Hepatocyte (in vitro differentiated cells): ENCODE measurements around the gene ENPP1. TPM values are rescaled to one million over a fixed set of nuclear protein-coding genes. Genes with fewer than 3 reads are reported as not detected.

Source experiments
- DNase-seq: peaks from one replicate; pipeline ENCODE4 v3.0.0-alpha.2; 2016; ENCODE audit warnings: low spot score
- H2AFZ ChIP-seq: fragments of 200-600 bp; sonication (generic); 2 replicates; pipeline ENCODE4 v1.6.0; 2016; ENCODE audit warnings: antibody characterized with exemption, mild to moderate bottlenecking
- H3K27ac ChIP-seq: fragments of 200-600 bp; sonication (generic); 2 replicates; pipeline ENCODE4 v1.5.1; 2016; ENCODE audit warnings: mild to moderate bottlenecking
- H3K27me3 ChIP-seq: fragments of 200-600 bp; sonication (generic); 2 replicates; pipeline ENCODE4 v1.6.1; 2016
- H3K36me3 ChIP-seq: fragments of 200-600 bp; sonication (generic); replicated peaks from 2 replicates; pipeline ENCODE4 v1.5.1; 2016; ENCODE audit warnings: low read depth; ENCODE audit not compliant: insufficient read depth
- H3K4me1 ChIP-seq: fragments of 200-600 bp; sonication (generic); 2 replicates; pipeline ENCODE4 v1.5.1; 2016; ENCODE audit warnings: mild to moderate bottlenecking, moderate library complexity; ENCODE audit not compliant: insufficient read depth
- H3K4me2 ChIP-seq: fragments of 200-600 bp; sonication (generic); 2 replicates; pipeline ENCODE4 v1.6.0; 2016
- H3K4me3 ChIP-seq: fragments of 200-600 bp; sonication (generic); 2 replicates; pipeline ENCODE4 v1.5.1; 2016; ENCODE audit warnings: mild to moderate bottlenecking
- H3K79me2 ChIP-seq: fragments of 200-600 bp; sonication (generic); 2 replicates; pipeline ENCODE4 v1.6.0; 2017; ENCODE audit warnings: mild to moderate bottlenecking
- H3K9me2 ChIP-seq: fragments of 200-600 bp; sonication (generic); replicated peaks from 2 replicates; pipeline ENCODE4 v1.6.0; 2017; ENCODE audit warnings: mild to moderate bottlenecking; ENCODE audit not compliant: insufficient read depth
- H3K9me3 ChIP-seq: fragments of 200-600 bp; sonication (generic); 2 replicates; pipeline ENCODE4 v1.5.1; 2016; ENCODE audit warnings: low read depth, mild to moderate bottlenecking
- H4K20me1 ChIP-seq: fragments of 200-600 bp; sonication (generic); 2 replicates; pipeline ENCODE4 v1.6.0; 2016; ENCODE audit warnings: mild to moderate bottlenecking; ENCODE audit not compliant: insufficient read depth, poor library complexity, severe bottlenecking
- CTCF ChIP-seq: fragments of 200-600 bp; sonication (generic); IDR thresholded peaks from 2 replicates; pipeline ENCODE4 v1.5.1; 2016; ENCODE audit warnings: antibody characterized with exemption, mild to moderate bottlenecking; ENCODE audit not compliant: poor library complexity
- EZH2 ChIP-seq: fragments of 200-600 bp; sonication (generic); IDR thresholded peaks from 2 replicates; pipeline ENCODE4 v1.6.1; 2016; ENCODE audit warnings: antibody characterized with exemption, mild to moderate bottlenecking, borderline replicate concordance
- EZH2phosphoT487 ChIP-seq: fragments of 200-600 bp; sonication (generic); IDR thresholded peaks from one replicate; pipeline ENCODE4 v1.6.1; 2018; ENCODE audit warnings: antibody characterized with exemption, mild to moderate bottlenecking, low read depth, moderate library complexity; ENCODE audit not compliant: unreplicated experiment, severe bottlenecking
- WGBS: methylation state at CpG from one replicate; pipeline ENCODE4 v1.1.6; 2016; ENCODE audit warnings: low lambda C conversion rate; ENCODE audit errors: missing lambda C conversion rate; 5-methylcytosine and 5-hydroxymethylcytosine counted together
- polyA plus RNA-seq: library from polyadenylated mRNA; unstranded; fragments of >200 nt; fragmentation: Nextera tagmentation; extraction: Ambion mirVana; gene quantifications from 2 replicates; pipeline ENCODE4 v1.2.1, GENCODE V29; 2016
- total RNA-seq: library from RNA; depleted of rRNA; stranded (reverse); fragments of >200 nt; gene quantifications from 2 replicates; pipeline ENCODE4 v1.2.3, GENCODE V29; 2014

The ENPP1 gene
- total and polyA plus RNA-seq, 2 experiments from 2014 or later: 74.7 to 86.9 TPM

- WGBS: 18% methylated on average over 12 of the region's 12 CpGs
- peaks cover 12% of the 10 kb centered on the region for H3K27me3 ChIP-seq
- H3K9me3 ChIP-seq: no peaks in the 10 kb centered on the region
- TF ChIP-seq CTCF: no peak
- no peak for TF ChIP-seq EZH2phosphoT487
- no peaks in the 10 kb centered on the region for H4K20me1 ChIP-seq
- H2AFZ ChIP-seq: peak overlapping the region; percentile 29
- H3K27ac ChIP-seq: no peak overlapping the region
- H3K9me2 ChIP-seq: no peaks in the 10 kb centered on the region
- peak overlapping the region; percentile 94 for H3K4me3 ChIP-seq
- peaks cover 3% of the 10 kb centered on the region for H3K4me1 ChIP-seq
- no peaks in the 10 kb centered on the region for H3K36me3 ChIP-seq
- peaks cover 43% of the 10 kb centered on the region for H3K79me2 ChIP-seq
- peak overlapping the region; percentile 98 for H3K4me2 ChIP-seq
- DNase-seq: no peak
Observed at GRCh38 chr6:131808460-131809269, 845 bp downstream of the ENPP1 start.

GRCh38 chr6:131811500-131811899 is 3.7 kb downstream of the ENPP1 start:
- TF ChIP-seq EZH2 (no peak), EZH2phosphoT487 (no peak), CTCF (no peak)
- Histone ChIP-seq H2AFZ (no peak overlapping the region), H3K9me3 (no peaks in the 10 kb centered on the region), H3K27ac (no peak overlapping the region), H4K20me1 (no peaks in the 10 kb centered on the region), H3K79me2 (peaks cover 52% of the 10 kb centered on the region), H3K36me3 (no peaks in the 10 kb centered on the region), H3K9me2 (no peaks in the 10 kb centered on the region), H3K27me3 (peaks cover 12% of the 10 kb centered on the region), H3K4me2 (peak overlapping the region; percentile 98), H3K4me1 (peaks cover 5% of the 10 kb centered on the region), H3K4me3 (no peak overlapping the region)
- WGBS: 74% methylated on average over 3 of the region's 3 CpGs
- no peak for DNase-seq

GRCh38 chr6:131813991-131814390 is 6.2 kb downstream of the ENPP1 start:
- Histone ChIP-seq H3K9me2 (no peaks in the 10 kb centered on the region), H3K36me3 (no peaks in the 10 kb centered on the region), H3K27me3 (peaks cover 9% of the 10 kb centered on the region), H3K27ac (no peak overlapping the region), H3K9me3 (no peaks in the 10 kb centered on the region), H3K4me1 (peaks cover 8% of the 10 kb centered on the region), H3K4me2 (no peak overlapping the region), H2AFZ (no peak overlapping the region), H3K4me3 (no peak overlapping the region), H3K79me2 (peaks cover 53% of the 10 kb centered on the region), H4K20me1 (no peaks in the 10 kb centered on the region)
- no peak for DNase-seq
- TF ChIP-seq EZH2: no peak
- no peak for TF ChIP-seq EZH2phosphoT487
- 86% methylated on average over 3 of the region's 3 CpGs for WGBS

GRCh38 chr6:131816869-131817268 is 9.0 kb downstream of the ENPP1 start:
- Histone ChIP-seq H3K27me3 (no peaks in the 10 kb centered on the region), H3K27ac (peak overlapping the region; percentile 42), H3K4me3 (no peak overlapping the region), H4K20me1 (no peaks in the 10 kb centered on the region), H3K9me3 (no peaks in the 10 kb centered on the region), H3K36me3 (no peaks in the 10 kb centered on the region), H3K4me2 (peak overlapping the region; percentile 17), H3K9me2 (no peaks in the 10 kb centered on the region), H2AFZ (no peak overlapping the region), H3K4me1 (peaks cover 8% of the 10 kb centered on the region), H3K79me2 (peaks cover 38% of the 10 kb centered on the region)
- WGBS: 52% methylated on average over 1 of the region's 1 CpG
- TF ChIP-seq CTCF: no peak
- TF ChIP-seq EZH2phosphoT487: no peak
- TF ChIP-seq EZH2: no peak
- no peak for DNase-seq
